Loucy (cell line): ENCODE measurements around the gene PSORS1C1.

ENCODE experiments used
- H2AFZ ChIP-seq: fragments of 200-600 bp; sonication (generic); 2 replicates; pipeline ENCODE4 v1.6.0; 2016; ENCODE audit warnings: antibody characterized with exemption, mild to moderate bottlenecking, low read length, moderate library complexity
- H3F3A ChIP-seq: fragments of 200-600 bp; 2 replicates; pipeline ENCODE4 v1.6.0; 2016; ENCODE audit warnings: antibody characterized with exemption, low read depth, mild to moderate bottlenecking
- H3K27me3 ChIP-seq: fragments of 200-600 bp; sonication (generic); 2 replicates; pipeline ENCODE4 v1.6.1; 2014; ENCODE audit warnings: low read length, mild to moderate bottlenecking; ENCODE audit not compliant: insufficient read depth, poor library complexity, severe bottlenecking
- H3K36me3 ChIP-seq: fragments of 200-600 bp; sonication (generic); 2 replicates; pipeline ENCODE4 v1.6.1; 2016; ENCODE audit warnings: low read length; ENCODE audit not compliant: insufficient read depth
- H3K4me1 ChIP-seq: fragments of 200-600 bp; sonication (generic); 2 replicates; pipeline ENCODE4 v1.5.1; 2014; ENCODE audit warnings: low read length, mild to moderate bottlenecking; ENCODE audit not compliant: insufficient read depth, poor library complexity, severe bottlenecking
- H3K4me2 ChIP-seq: fragments of 200-600 bp; sonication (generic); 2 replicates; pipeline ENCODE4 v1.6.0; 2014; ENCODE audit warnings: antibody characterized with exemption, low read length, low read depth, mild to moderate bottlenecking; ENCODE audit not compliant: poor library complexity, severe bottlenecking
- H3K4me3 ChIP-seq: fragments of 200-600 bp; sonication (generic); 2 replicates; pipeline ENCODE4 v1.5.1; 2014; ENCODE audit warnings: low read length, mild to moderate bottlenecking, mixed read lengths; ENCODE audit not compliant: poor library complexity, severe bottlenecking
- H3K79me2 ChIP-seq: fragments of 200-600 bp; sonication (generic); 2 replicates; pipeline ENCODE4 v1.6.1; 2014; ENCODE audit warnings: low read length; ENCODE audit not compliant: insufficient read depth
- H3K9ac ChIP-seq: fragments of 200-600 bp; sonication (generic); 2 replicates; pipeline ENCODE4 v1.6.0; 2014; ENCODE audit warnings: mild to moderate bottlenecking, low read depth, low read length, moderate library complexity; ENCODE audit not compliant: poor library complexity, severe bottlenecking
- H3K9me2 ChIP-seq: fragments of 200-600 bp; sonication (generic); replicated peaks from 2 replicates; pipeline ENCODE4 v1.6.1; 2016; ENCODE audit warnings: low read depth, low read length, mixed read lengths
- H3K9me3 ChIP-seq: fragments of 200-600 bp; sonication (generic); 2 replicates; pipeline ENCODE4 v1.6.1; 2014; ENCODE audit warnings: mild to moderate bottlenecking, antibody characterized with exemption, low read length, low read depth; ENCODE audit not compliant: insufficient read depth
- H4K20me1 ChIP-seq: fragments of 200-600 bp; sonication (generic); 2 replicates; pipeline ENCODE4 v1.6.0; 2014; ENCODE audit warnings: antibody characterized with exemption, low read length, mild to moderate bottlenecking; ENCODE audit not compliant: insufficient read depth, poor library complexity, severe bottlenecking
- CTCF ChIP-seq: fragments of 200-600 bp; sonication (generic); conservative IDR thresholded peaks from 2 replicates; pipeline ENCODE4 v1.5.1; 2014; ENCODE audit warnings: mild to moderate bottlenecking, antibody characterized with exemption, low read length
- EZH2phosphoT487 ChIP-seq: fragments of 200-600 bp; IDR thresholded peaks from 2 replicates; pipeline ENCODE4 v1.6.1; 2018; ENCODE audit warnings: antibody characterized with exemption, mild to moderate bottlenecking, moderate library complexity, borderline replicate concordance

PSORS1C1 gene

GRCh38 chr6:31173406-31173805, 58.8 kb downstream of the PSORS1C1 start:
- no peaks in the 10 kb centered on the region for H3F3A ChIP-seq
- no peaks in the 10 kb centered on the region for H3K36me3 ChIP-seq
- no peak overlapping the region for H2AFZ ChIP-seq
- no peaks in the 10 kb centered on the region for H3K9me2 ChIP-seq
- H3K27me3 ChIP-seq, result no peaks in the 10 kb centered on the region
- no peaks in the 10 kb centered on the region for H3K9me3 ChIP-seq
- H4K20me1 ChIP-seq, result no peaks in the 10 kb centered on the region
- H3K4me1 ChIP-seq, result no peaks in the 10 kb centered on the region
- TF ChIP-seq EZH2phosphoT487, result no peak
- TF ChIP-seq CTCF, result no peak
- H3K9ac ChIP-seq, result no peak overlapping the region
- H3K4me3 ChIP-seq, result no peak overlapping the region
- no peak overlapping the region for H3K4me2 ChIP-seq
- H3K79me2 ChIP-seq, result no peaks in the 10 kb centered on the region

DNA sequence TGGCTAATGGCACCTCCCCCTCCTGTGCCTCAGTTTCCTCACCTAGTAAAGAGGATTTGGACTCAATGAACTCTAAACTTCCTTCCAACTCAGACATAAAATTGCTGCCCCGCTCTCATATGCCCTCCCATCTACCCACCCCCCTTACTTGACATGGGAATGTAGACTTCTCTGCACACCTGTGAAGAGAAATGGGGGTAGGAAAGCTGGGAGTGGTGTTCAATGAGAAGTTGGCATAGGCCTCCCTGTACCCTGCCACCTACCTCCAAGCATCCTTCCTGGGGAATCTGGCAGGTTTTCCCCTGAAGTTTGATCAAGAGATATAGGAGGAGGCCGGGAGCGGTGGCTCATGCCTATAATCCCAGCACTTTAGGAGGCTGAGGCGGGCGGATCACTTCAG, 59.8 kb downstream of the PSORS1C1 start:
- Histone ChIP-seq H3K9me3 (no peaks in the 10 kb centered on the region), H3K4me1 (no peaks in the 10 kb centered on the region), H3K36me3 (no peaks in the 10 kb centered on the region), H4K20me1 (no peaks in the 10 kb centered on the region), H3K9me2 (no peaks in the 10 kb centered on the region), H3K4me2 (no peak overlapping the region), H2AFZ (no peak overlapping the region), H3K9ac (no peak overlapping the region), H3K27me3 (no peaks in the 10 kb centered on the region), H3K79me2 (no peaks in the 10 kb centered on the region), H3K4me3 (no peak overlapping the region), H3F3A (no peaks in the 10 kb centered on the region)
- TF ChIP-seq EZH2phosphoT487, result no peak
- no peak for TF ChIP-seq CTCF

GRCh38 chr6:31175971-31176370, 61.4 kb downstream of the PSORS1C1 start:
- Histone ChIP-seq H2AFZ (no peak overlapping the region), H4K20me1 (no peaks in the 10 kb centered on the region), H3K27me3 (no peaks in the 10 kb centered on the region), H3K9ac (peak overlapping the region; percentile 17), H3K4me1 (no peaks in the 10 kb centered on the region), H3K9me3 (no peaks in the 10 kb centered on the region), H3K4me2 (no peak overlapping the region), H3K9me2 (no peaks in the 10 kb centered on the region), H3K4me3 (no peak overlapping the region), H3K79me2 (peaks cover 3% of the 10 kb centered on the region; the same call in 1 of the 2 replicates), H3K36me3 (no peaks in the 10 kb centered on the region), H3F3A (no peaks in the 10 kb centered on the region)
- TF ChIP-seq EZH2phosphoT487 (no peak), CTCF (no peak)
